ENCODE results near the gene DACH1.

Gene DACH1

DNA sequence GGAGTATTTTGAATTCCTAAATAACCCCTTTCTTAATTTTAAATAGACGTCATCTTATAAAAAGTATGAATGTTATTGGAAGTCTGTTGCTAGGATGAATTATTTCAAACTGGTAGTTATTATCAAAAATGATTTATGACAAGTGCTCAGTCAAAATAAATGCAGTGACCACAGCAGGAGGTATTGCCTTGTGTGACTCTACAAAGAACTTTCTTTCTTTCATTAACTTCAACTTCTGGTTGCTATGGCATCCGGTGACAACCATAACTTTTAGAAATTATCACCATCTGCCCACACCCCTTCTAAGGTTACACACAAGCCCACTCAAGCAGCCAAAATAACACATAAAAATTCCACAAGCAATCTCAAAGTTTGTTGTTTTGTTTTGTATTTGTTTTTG is 189.9 kb downstream of the DACH1 start:
- no peak overlapping the region for H3K4me3 ChIP-seq (ENCODE audit: low read depth, low read length)
- TF ChIP-seq, protein P1, sequence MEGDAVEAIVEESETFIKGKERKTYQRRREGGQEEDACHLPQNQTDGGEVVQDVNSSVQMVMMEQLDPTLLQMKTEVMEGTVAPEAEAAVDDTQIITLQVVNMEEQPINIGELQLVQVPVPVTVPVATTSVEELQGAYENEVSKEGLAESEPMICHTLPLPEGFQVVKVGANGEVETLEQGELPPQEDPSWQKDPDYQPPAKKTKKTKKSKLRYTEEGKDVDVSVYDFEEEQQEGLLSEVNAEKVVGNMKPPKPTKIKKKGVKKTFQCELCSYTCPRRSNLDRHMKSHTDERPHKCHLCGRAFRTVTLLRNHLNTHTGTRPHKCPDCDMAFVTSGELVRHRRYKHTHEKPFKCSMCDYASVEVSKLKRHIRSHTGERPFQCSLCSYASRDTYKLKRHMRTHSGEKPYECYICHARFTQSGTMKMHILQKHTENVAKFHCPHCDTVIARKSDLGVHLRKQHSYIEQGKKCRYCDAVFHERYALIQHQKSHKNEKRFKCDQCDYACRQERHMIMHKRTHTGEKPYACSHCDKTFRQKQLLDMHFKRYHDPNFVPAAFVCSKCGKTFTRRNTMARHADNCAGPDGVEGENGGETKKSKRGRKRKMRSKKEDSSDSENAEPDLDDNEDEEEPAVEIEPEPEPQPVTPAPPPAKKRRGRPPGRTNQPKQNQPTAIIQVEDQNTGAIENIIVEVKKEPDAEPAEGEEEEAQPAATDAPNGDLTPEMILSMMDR (IDR thresholded peaks at IDR 0.05; ENCODE audit: insufficient read depth, low read depth, low read length, missing control alignments) = no peak
- DNase-seq (ENCODE audit: low read depth) = no peak

DNA sequence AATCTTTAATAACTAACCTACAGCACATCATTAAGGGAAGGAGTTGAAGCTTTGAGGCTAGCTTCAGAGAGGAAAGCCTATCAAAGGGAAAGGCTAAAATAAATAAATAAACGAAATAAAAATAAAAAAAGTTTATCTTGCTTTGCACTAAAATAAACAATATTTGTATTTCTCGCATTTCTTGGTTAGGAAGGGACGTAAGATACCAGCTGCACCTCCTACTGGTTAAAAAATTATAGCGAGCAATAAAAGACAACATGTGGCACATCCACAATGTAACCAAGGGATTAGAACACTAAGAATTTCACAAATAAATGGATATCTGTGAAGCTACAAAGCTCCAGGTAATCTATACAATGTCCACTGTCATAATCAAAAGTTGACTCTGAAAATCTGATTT is 194.5 kb downstream of the DACH1 start:
- no peak for DNase-seq (ENCODE audit: low read depth)
- TF ChIP-seq, protein P1 (IDR thresholded peaks at IDR 0.05; ENCODE audit: insufficient read depth, low read depth, low read length, missing control alignments) = no peak
- H3K4me3 ChIP-seq (ENCODE audit: low read depth, low read length) = no peak overlapping the region

DNA sequence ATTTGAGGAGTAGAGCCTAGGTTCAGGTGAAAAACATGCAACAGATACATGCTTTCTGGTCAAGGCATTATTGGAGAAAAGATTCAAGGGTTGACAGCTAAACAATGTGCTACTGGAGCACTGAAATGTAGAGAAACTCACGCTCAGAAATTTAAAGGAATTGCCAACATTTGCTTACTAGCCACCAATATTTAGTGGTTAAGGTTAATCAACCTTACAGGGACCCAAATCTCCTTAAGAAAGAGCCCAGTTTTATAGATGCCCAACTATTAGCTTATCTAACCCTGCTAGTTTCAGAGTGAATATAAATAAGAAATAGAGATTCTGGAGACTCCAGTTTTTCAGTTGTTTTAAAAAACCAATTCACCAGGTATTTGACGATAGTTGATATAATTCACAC is 203.6 kb downstream of the DACH1 start:
- no peak for DNase-seq (ENCODE audit: low read depth)
- TF ChIP-seq, protein P1 (IDR thresholded peaks at IDR 0.05; ENCODE audit: insufficient read depth, low read depth, low read length, missing control alignments) = no peak
- H3K4me3 ChIP-seq (ENCODE audit: low read depth, low read length) = no peak overlapping the region

DNA sequence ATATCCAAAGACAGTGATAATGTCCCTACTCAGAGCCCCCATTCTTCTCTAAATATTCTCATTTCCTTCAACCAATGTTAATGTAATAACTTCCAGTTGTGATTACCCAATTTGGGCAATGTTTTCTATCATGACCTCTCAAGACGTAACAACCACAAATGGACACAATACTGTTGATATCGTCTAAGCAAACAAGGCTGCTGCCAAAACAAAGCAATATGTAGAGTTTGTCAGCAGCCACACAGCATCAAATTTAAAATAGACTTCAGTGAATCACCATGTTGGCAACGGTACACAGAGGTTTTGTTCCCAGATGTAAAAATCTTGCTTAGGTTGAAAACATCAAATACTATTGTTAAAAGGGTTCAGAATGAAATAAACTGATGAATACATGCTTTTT is 205.1 kb downstream of the DACH1 start:
- H3K4me3 ChIP-seq (ENCODE audit: low read depth, low read length) = no peak overlapping the region
- TF ChIP-seq, protein P1 (IDR thresholded peaks at IDR 0.05; ENCODE audit: insufficient read depth, low read depth, low read length, missing control alignments) = no peak
- no peak for DNase-seq (ENCODE audit: low read depth)

DNA sequence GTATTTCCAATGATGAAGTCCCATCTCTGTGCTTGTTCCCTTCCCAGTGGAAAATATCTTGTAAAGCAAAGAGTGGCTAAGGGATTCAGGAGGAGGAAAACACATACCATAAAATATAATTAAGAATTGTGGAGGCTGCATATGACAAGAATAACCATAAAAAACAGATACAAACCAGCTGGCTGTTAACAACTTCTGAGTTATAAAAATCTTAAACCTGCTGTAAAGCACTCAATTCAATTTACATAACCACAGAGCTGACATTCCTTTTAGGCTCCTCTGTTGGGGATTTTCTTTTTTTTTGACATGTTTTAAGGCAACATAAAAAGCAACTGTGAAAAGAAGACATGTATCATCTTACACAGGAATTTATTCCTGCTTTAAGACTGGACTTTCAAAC is 207.6 kb downstream of the DACH1 start:
- TF ChIP-seq, protein P1 (IDR thresholded peaks at IDR 0.05; ENCODE audit: insufficient read depth, low read depth, low read length, missing control alignments) = no peak
- no peak for DNase-seq (ENCODE audit: low read depth)
- no peak overlapping the region for H3K4me3 ChIP-seq (ENCODE audit: low read depth, low read length)

DNA sequence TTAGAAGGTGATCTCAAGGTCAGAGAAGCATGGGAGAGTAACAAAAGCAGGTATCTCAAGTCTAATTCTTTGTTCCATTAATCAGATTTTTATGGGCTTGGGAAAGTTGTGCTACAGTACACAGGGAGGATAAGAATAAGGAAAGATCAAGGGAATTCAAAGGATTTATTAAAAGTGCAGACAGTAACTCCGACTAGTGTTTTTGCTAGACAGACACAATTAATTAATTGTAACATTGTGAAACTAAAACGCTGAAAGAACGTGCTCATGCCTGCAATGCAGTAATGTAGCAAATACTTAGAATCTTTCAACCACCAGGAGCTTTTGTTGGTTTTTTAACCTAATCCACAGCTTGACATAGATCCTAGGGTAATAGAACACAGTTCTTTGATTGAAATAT is 221.5 kb downstream of the DACH1 start:
- DNase-seq (ENCODE audit: low read depth) = no peak
- TF ChIP-seq, protein P1 (IDR thresholded peaks at IDR 0.05; ENCODE audit: insufficient read depth, low read depth, low read length, missing control alignments) = no peak
- H3K4me3 ChIP-seq (ENCODE audit: low read depth, low read length) = no peak overlapping the region

DNA sequence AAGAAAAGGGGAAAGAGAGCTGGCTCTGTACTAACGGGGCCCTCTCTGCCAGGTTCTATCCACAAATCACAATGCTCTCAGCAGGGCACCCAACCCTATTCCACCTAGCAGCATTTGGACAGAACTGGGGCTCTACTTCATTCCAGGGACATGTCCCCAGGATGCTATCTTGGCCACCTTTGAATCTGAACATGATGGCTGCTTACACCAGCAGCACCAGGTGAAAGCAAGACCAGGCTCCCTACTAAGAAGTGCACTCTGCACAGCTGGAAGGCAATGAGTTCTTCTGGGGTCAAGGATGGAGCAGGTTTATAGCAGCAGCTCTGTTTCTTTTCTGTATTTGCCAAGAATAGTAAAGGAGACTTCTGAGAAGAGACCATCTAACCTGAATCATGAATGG is 222.4 kb downstream of the DACH1 start:
- TF ChIP-seq, protein P1 (IDR thresholded peaks at IDR 0.05; ENCODE audit: insufficient read depth, low read depth, low read length, missing control alignments) = no peak
- H3K4me3 ChIP-seq (ENCODE audit: low read depth, low read length) = no peak overlapping the region
- DNase-seq (ENCODE audit: low read depth) = no peak
